AG08395 (cell line): ENCODE measurements around the gene TEX53.

Experiments
- DNase-seq: peaks from one replicate; pipeline ENCODE4 v3.0.0; 2012; ENCODE audit warnings: mixed read lengths, low spot score

Gene TEX53

GRCh38 chr9:114638404-114638803, 19.2 kb downstream of the TEX53 start:
- DNase-seq, result no peak

- DNase-seq, result no peak
These were observed 23.2 kb downstream of the TEX53 start for GRCh38 chr9:114634387-114634786.

- DNase-seq, result no peak
These were observed 24.0 kb downstream of the TEX53 start for GRCh38 chr9:114633438-114634089.

GRCh38 chr9:114631166-114631565, 26.4 kb downstream of the TEX53 start:
- DNase-seq, result no peak

GRCh38 chr9:114629563-114630090, 28.0 kb downstream of the TEX53 start:
- no peak for DNase-seq

GRCh38 chr9:114627553-114627952, 30.1 kb downstream of the TEX53 start:
- no peak for DNase-seq

- no peak for DNase-seq
These were observed 31.1 kb downstream of the TEX53 start for GRCh38 chr9:114626415-114627020.

GRCh38 chr9:114624677-114625076, 32.9 kb downstream of the TEX53 start:
- no peak for DNase-seq

GRCh38 chr9:114621975-114622609, 35.5 kb downstream of the TEX53 start:
- peak; percentile 87 for DNase-seq

GRCh38 chr9:114621561-114621960, 36.0 kb downstream of the TEX53 start:
- DNase-seq, result no peak

GRCh38 chr9:114619191-114619761, 38.3 kb downstream of the TEX53 start:
- no peak for DNase-seq

- DNase-seq, result no peak
These were observed 40.7 kb downstream of the TEX53 start for GRCh38 chr9:114616684-114617520.

- DNase-seq, result no peak
These were observed 43.2 kb downstream of the TEX53 start for GRCh38 chr9:114614373-114614772.

GRCh38 chr9:114613919-114614318, 43.7 kb downstream of the TEX53 start:
- DNase-seq, result no peak

GRCh38 chr9:114613087-114613486, 44.5 kb downstream of the TEX53 start:
- DNase-seq, result no peak

GRCh38 chr9:114612272-114612923, 45.2 kb downstream of the TEX53 start:
- no peak for DNase-seq

GRCh38 chr9:114611516-114612271, 45.9 kb downstream of the TEX53 start:
- peak; percentile 60 for DNase-seq

- DNase-seq, result no peak
These were observed 49.1 kb downstream of the TEX53 start for GRCh38 chr9:114608525-114608796.

GRCh38 chr9:114607671-114608524, 49.7 kb downstream of the TEX53 start:
- no peak for DNase-seq

- peak; percentile 76 for DNase-seq
These were observed 50.9 kb downstream of the TEX53 start for GRCh38 chr9:114606597-114607207.
